ENCODE results near the gene GLIPR1L1.
"Not testable (repeated sequence)": the region's sequence is repeated elsewhere in the genome, so short reads cannot be mapped to it uniquely, and the experiment has no call there.

The GLIPR1L1 gene

DNA sequence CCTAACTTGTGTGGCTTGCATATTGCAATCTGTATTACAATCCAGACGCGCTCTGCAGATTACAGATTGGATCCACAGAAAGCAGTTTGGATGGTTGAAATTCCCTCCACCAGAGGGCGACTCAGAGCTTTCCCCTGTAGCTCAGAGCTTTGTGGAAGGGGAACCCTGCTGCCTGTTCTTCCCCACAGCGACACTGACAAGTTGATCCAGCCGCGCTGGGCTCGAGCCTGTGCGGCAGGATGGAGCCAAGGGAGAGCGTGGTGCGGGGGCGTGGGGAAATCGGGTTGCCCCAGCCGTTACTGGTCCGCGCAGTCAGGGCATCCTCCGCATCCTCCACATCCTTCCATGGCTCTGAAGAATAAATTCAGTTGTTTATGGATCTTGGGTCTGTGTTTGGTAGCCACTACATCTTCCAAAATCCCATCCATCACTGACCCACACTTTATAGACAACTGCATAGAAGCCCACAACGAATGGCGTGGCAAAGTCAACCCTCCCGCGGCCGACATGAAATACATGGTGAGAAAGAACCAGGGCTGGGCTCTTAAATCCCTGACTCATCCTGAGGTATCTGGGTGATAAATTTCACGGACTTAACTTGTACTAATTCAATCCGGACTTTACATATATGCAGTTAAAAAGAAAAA, at the start of gene GLIPR1L1:
GLIPR1L1 (plus strand) TSS at position 287 of the 647 bp plus-strand sequence; CDS start at position 346, 59 bp downstream.
- peak; percentile 67 to 70 for DNase-seq (ENCODE audit: low read depth in 2 of 2, low spot score in 1 of 2)

GRCh38 chr12:75288860-75289259, 45.6 kb upstream of the GLIPR1L1 start:
- DNase-seq (ENCODE audit: low read depth in 2 of 2, low spot score in 1 of 2): no peak

- no peak for DNase-seq (ENCODE audit: low read depth in 2 of 2, low spot score in 1 of 2)
Measured at GRCh38 chr12:75289753-75290152, 44.7 kb upstream of the GLIPR1L1 start.

DNA sequence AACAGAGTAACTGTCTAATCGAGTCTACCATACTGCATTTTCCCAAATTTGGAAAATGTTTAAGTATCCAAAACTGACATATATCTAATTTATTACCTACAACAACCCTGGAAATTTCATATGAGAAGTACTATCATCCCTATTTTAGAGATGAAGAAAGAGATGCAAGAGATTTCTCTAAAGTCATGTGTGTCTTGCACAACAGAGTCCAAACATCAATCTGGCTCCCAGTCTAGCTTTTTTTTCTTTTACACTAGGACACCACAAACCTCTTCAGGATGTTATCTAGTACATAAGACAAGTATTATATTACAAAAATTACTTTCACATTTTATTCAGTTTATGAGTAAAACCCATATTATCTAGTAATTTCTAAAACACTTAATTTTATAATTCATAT, 43.5 kb upstream of the GLIPR1L1 start:
- no peak for DNase-seq (ENCODE audit: low read depth in 2 of 2, low spot score in 1 of 2)

- DNase-seq (ENCODE audit: low read depth in 2 of 2, low spot score in 1 of 2): no peak
Measured at GRCh38 chr12:75294336-75294735, 40.1 kb upstream of the GLIPR1L1 start.

DNA sequence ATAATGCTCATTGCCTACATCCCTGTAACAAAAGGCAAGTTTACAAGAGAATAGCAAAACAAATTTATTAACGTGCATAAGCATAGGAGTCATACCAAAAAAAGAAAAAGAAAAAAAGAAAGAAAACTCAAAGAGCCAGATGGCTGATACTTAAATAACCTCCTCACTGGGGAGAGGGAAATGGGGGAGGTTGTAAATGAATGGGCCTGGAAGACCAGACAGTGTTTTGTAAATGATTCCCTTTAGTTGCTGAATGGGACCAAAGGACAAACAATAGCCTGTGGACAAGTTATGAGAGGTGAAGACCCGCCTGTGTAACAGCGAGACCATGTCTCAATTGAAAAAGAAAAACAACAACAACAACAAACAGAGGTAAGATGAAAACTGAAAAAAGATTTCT, 39.7 kb upstream of the GLIPR1L1 start:
- DNase-seq (ENCODE audit: low read depth in 2 of 2, low spot score in 1 of 2): no peak

DNA sequence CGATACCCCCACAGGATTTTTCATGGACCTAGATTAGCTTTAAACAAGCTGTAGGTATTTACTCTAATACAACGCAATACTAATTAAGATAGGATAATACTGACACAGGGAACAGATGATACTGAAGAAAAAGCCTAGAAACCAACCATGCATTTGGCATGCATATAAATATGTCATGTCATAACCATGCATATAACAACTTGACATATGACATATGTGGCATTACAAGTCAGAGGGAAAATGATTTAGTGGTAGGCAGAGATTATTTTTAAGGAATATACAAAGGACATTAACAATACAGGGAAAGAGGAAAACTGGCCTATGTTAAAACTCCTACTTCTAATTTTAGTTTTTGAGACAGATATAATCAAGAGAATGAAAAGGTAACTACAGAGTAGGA, 32.2 kb upstream of the GLIPR1L1 start:
- no peak for DNase-seq (ENCODE audit: low read depth in 2 of 2, low spot score in 1 of 2)

- no peak for DNase-seq (ENCODE audit: low read depth in 2 of 2, low spot score in 1 of 2)
Measured at GRCh38 chr12:75302781-75303180, 31.7 kb upstream of the GLIPR1L1 start.

GRCh38 chr12:75305412-75306332, 28.8 kb upstream of the GLIPR1L1 start:
- no peak for DNase-seq (ENCODE audit: low read depth in 2 of 2, low spot score in 1 of 2)

DNA sequence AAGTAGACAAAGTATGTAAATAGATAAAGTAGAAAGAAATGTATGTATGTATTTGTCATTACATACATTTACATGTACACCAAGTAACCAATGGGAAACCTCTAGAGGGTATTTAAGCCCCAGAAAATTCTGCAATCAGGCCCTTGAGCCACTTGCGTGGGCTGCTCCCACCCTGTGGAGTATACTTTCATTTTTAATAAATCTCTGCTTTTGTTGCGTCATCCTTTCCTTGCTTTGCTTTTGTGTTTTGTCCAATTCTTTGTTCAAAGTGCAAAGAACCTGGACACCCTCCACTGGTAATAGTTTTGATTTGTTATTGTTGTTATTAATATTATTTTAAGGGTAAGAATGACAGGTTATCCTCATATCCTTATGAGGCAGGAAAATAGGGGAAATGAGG, 26.2 kb upstream of the GLIPR1L1 start:
- no peak for DNase-seq (ENCODE audit: low read depth in 2 of 2, low spot score in 1 of 2)

DNA sequence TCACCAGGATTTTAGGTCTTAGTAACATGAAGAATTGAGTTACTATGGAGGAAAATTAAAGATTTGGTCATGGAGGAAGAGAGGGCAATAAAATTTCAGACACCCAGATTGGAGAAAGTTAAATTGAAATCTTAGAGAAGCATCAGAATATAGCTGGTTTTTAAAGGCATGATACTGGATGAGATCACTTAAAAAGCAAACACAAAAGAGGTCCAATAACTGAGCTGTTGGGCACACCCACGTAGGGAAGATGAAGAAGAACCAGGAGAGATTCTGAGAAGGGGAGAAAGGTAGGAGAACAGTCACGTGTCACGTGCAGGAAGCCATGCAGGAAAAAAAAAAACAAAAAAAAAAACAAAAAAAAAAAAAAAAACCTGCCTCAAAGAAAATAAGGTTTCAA, 23.1 kb upstream of the GLIPR1L1 start:
- no peak for DNase-seq (ENCODE audit: low read depth in 2 of 2, low spot score in 1 of 2)

- DNase-seq (ENCODE audit: low read depth in 2 of 2, low spot score in 1 of 2): no peak
Measured at GRCh38 chr12:75315518-75315917, 19.0 kb upstream of the GLIPR1L1 start.

GRCh38 chr12:75317784-75318183, 16.7 kb upstream of the GLIPR1L1 start:
- DNase-seq (ENCODE audit: low read depth in 2 of 2, low spot score in 1 of 2): no peak

GRCh38 chr12:75322464-75322863, 12.0 kb upstream of the GLIPR1L1 start:
- no peak for DNase-seq (ENCODE audit: low read depth in 2 of 2, low spot score in 1 of 2)

DNA sequence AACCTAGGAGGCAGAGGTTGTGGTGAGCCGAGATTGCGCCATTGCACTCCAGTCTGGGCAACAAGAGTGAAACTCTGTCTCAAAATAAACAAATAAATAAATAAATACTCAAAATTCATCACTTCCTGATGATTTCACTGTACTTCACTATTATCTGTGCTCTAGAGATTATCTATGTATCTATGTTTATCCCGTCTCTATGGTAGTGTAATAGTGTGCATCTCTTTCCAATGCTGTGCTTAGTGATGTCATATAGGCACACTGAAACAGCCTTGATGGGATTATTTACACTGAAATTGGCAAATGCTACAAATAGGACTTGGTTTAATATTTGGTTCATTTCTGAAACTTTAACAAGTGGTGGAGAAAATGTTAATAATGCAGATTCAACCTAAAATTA, 10.8 kb upstream of the GLIPR1L1 start:
- no peak for DNase-seq (ENCODE audit: low read depth in 2 of 2, low spot score in 1 of 2)

DNA sequence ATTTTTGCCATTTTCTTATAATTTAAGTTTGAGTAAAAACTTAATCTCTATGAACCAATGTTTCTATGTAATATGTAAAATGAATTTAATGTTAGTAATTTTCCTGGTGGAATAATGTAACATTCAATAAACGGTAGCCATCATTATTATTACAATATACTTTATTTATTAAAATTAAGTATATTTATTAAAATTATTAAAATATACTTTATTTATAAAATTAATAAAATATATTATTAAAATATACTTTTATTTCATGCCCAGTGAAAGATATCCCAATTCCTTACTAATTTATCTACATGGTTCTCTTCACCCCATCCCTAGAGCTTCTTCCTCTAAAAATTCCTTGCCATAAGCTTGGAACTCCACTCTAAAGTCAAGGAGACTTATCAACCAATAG, 6.8 kb upstream of the GLIPR1L1 start:
- no peak for DNase-seq (ENCODE audit: low read depth in 2 of 2, low spot score in 1 of 2)

- peak; percentile 0 to 33 for DNase-seq (ENCODE audit: low read depth in 2 of 2, low spot score in 1 of 2)
Measured at GRCh38 chr12:75329918-75330826, 4.3 kb upstream of the GLIPR1L1 start, which contains the start of gene CAPS2. Gene CAPS2 (minus strand): TSS chr12:75330324. CDS start chr12:75326498, 3,826 bp downstream.

DNA sequence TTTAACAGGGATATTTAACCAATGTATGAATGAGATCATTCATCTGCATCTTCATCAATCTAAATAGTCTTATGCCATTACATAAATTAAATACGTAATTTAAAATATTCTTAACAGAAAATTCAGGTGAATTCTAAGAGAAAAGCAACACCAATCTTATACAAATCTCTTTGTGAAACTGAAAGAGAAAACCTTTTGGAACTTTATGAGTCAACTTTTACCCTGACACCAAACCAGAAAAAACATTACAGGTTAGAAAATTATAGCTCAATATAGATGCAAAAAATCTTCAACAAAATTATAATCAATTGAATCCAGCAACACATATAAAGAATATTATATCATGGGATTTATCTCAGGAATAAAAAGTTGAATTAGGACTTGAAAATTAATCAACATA, 3.4 kb downstream of the GLIPR1L1 start:
- DNase-seq (ENCODE audit: low read depth in 2 of 2, low spot score in 1 of 2): no peak

DNA sequence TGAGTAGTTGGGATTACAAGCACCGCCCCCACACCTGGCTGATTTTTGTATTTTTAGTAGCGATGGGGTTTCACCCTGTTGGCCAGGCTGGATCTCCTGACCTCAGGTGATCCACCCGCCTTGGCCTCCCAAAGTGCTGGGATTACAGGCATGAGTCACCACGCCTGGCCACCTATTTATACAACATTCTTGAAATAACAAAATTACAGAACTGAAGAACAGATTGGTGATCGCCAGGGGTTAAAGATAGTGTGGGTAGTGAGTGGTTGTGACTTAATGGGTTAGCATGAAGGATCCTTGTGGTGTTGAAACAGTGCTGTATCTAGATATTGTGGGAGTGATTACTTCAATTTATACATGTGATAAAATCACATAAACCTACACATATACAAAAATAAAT, 7.4 kb downstream of the GLIPR1L1 start:
- no peak for DNase-seq (ENCODE audit: low read depth in 2 of 2, low spot score in 1 of 2)

- no peak for DNase-seq (ENCODE audit: low read depth in 2 of 2, low spot score in 1 of 2)
Measured at GRCh38 chr12:75345531-75345930, 11.1 kb downstream of the GLIPR1L1 start.

DNA sequence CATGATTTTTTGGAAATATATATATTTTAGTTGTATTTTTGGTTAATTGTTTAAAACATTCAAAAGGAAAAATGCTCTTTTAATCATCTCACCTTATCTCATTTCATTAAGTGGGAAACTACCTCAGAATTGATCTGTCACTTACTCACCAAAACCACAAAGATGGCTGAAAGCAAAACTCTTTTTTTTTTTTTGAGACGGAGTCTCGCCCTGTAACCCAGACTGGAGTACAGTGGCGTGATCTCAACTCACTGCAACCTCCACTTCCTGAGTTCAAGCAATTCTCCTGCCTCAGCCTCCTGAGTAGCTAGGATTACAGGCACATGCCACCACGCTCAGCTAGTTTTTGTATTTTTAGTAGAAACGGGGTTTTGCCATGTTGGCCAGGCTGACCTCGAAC, 11.7 kb downstream of the GLIPR1L1 start:
- not testable (repeated sequence) for DNase-seq (ENCODE audit: low read depth in 2 of 2, low spot score in 1 of 2)

Data from stimulated activated CD8-positive, alpha-beta memory T cell treated with anti-CD3 and anti-CD28 coated beads, Interleukin-4, amount 100 ng/mL, for 1 hour (primary cell).